Astrocyte (in vitro differentiated cells and primary cell): ENCODE measurements around the gene PSKH1. TPM values are rescaled to one million over a fixed set of nuclear protein-coding genes. Genes with fewer than 3 reads are reported as not detected.

Experiments used
- DNase-seq: peaks from one replicate; pipeline ENCODE4 v3.0.0-alpha.2; 2010; ENCODE audit warnings: low read depth
- FAIRE-seq: peaks from 2 replicates; lab custom pipeline; 2011; peaks lifted over from hg19 to GRCh38; lab: Jason Lieb, UNC
- H2AFZ ChIP-seq: 2 replicates; pipeline ENCODE4 v1.6.0; 2012; ENCODE audit warnings: low read depth, low read length, inconsistent platforms
- H3K27ac ChIP-seq: 2 replicates; pipeline ENCODE4 v1.5.1; 2011; ENCODE audit warnings: low read depth, low read length, inconsistent platforms
- H3K27me3 ChIP-seq: 2 replicates; pipeline ENCODE4 v1.6.0; 2011; ENCODE audit warnings: low read length, inconsistent platforms; ENCODE audit not compliant: insufficient read depth
- H3K36me3 ChIP-seq: 2 replicates; pipeline ENCODE4 v1.5.1; 2011; ENCODE audit warnings: low read length, inconsistent platforms; ENCODE audit not compliant: insufficient read depth
- H3K4me1 ChIP-seq: 2 replicates; pipeline ENCODE4 v1.5.1; 2011; ENCODE audit warnings: low read length, inconsistent platforms; ENCODE audit not compliant: insufficient read depth
- H3K4me2 ChIP-seq: 2 replicates; pipeline ENCODE4 v1.6.0; 2012; ENCODE audit warnings: low read length, inconsistent platforms
- H3K4me3 ChIP-seq: 2 replicates; pipeline ENCODE4 v1.5.1; 2011; ENCODE audit warnings: low read depth, mild to moderate bottlenecking, low read length, inconsistent platforms; ENCODE audit not compliant: insufficient read depth
- H3K79me2 ChIP-seq: 2 replicates; pipeline ENCODE4 v1.6.0; 2012; ENCODE audit warnings: mild to moderate bottlenecking, low read length, inconsistent platforms; ENCODE audit not compliant: insufficient read depth
- H3K9ac ChIP-seq: 2 replicates; pipeline ENCODE4 v1.6.0; 2012; ENCODE audit warnings: mild to moderate bottlenecking, low read length, inconsistent platforms
- H3K9me3 ChIP-seq: 2 replicates; pipeline ENCODE4 v1.5.1; 2012; ENCODE audit warnings: low read depth, mild to moderate bottlenecking, low read length, inconsistent platforms; ENCODE audit not compliant: insufficient read depth
- H4K20me1 ChIP-seq: 2 replicates; pipeline ENCODE4 v1.6.0; 2012; ENCODE audit warnings: low read length, inconsistent platforms; ENCODE audit not compliant: insufficient read depth
- H3K27ac Mint-ChIP-seq: one replicate; pipeline ENCODE4 v1.8.0; 2021; ENCODE audit warnings: mild to moderate bottlenecking, mixed read lengths; ENCODE audit not compliant: unreplicated experiment
- H3K27me3 Mint-ChIP-seq: one replicate; pipeline ENCODE4 v1.8.0; 2021; ENCODE audit warnings: low read depth, mixed read lengths; ENCODE audit not compliant: unreplicated experiment
- H3K36me3 Mint-ChIP-seq: one replicate; pipeline ENCODE4 v1.8.0; 2021; ENCODE audit warnings: low read depth, mixed read lengths; ENCODE audit not compliant: unreplicated experiment
- H3K4me1 Mint-ChIP-seq: one replicate; pipeline ENCODE4 v1.8.0; 2021; ENCODE audit warnings: low read depth, mixed read lengths; ENCODE audit not compliant: unreplicated experiment
- H3K4me3 Mint-ChIP-seq: one replicate; pipeline ENCODE4 v1.8.0; 2021; ENCODE audit warnings: mild to moderate bottlenecking, moderate library complexity, mixed read lengths; ENCODE audit not compliant: unreplicated experiment
- H3K9me3 Mint-ChIP-seq: one replicate; pipeline ENCODE4 v1.8.0; 2021; ENCODE audit warnings: mild to moderate bottlenecking, mixed read lengths; ENCODE audit not compliant: unreplicated experiment
- CTCF ChIP-seq: IDR thresholded peaks from 2 replicates; pipeline ENCODE4 v1.5.1; 2011; ENCODE audit warnings: low read depth, mild to moderate bottlenecking, inconsistent platforms, low read length, moderate library complexity; ENCODE audit not compliant: insufficient read depth
- EZH2 ChIP-seq: IDR thresholded peaks from 2 replicates; pipeline ENCODE4 v1.6.1; 2012; ENCODE audit warnings: mild to moderate bottlenecking, low read length, inconsistent platforms; ENCODE audit not compliant: insufficient read depth
- total RNA-seq: library from RNA; stranded (reverse); gene quantifications from 2 replicates; pipeline ENCODE4 v1.2.1, GENCODE V29; 2021

The PSKH1 gene
- total RNA-seq, 1 donor from 2014 or later = 27.3 TPM

DNA sequence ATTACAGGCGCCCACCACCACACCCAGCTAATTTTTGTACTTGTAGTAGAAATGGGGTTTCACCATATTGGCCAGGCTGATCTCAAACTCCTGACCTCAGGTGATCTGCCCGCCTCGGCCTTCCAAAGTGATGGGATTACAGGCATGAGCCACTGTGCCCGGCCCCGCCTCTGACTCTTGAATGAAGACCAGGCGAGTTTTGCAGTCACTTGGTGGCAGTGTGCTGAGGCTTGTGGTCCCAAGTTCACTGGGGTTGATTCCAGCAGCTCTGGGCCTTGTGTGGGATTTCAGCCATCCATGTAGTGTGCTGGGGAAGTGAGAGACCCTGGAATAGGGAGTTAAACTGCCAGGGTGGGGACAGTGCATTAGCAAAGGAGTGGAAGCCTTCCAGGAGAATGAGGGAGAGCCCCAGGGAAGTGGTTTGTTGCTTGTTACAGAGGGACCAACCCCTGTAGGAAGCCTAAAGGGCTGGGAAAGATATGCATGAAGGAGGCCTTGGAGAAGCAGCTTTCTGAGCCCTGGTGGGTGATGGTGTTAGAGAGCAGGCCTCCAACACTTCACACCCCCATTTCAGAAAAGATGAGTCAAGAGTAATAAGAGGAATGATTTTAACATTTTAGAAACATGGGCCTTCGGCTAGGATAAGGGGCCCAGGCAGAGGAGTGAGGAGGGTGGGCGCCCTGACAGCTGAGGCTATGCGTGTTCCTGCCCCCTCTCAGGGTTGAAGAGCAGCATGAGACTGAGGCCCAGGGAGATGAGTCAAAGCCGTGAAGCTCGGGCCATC, 14.5 kb downstream of the PSKH1 start:
- Histone ChIP-seq H3K27me3 (no peaks in the 10 kb centered on the region), H3K9ac (no peak overlapping the region), H3K4me1 (no peaks in the 10 kb centered on the region), H3K27ac (no peak overlapping the region), H4K20me1 (peaks cover 20% of the 10 kb centered on the region), H3K9me3 (no peaks in the 10 kb centered on the region), H3K36me3 (no peaks in the 10 kb centered on the region), H3K4me2 (no peak overlapping the region), H3K79me2 (peaks cover 3% of the 10 kb centered on the region), H3K4me3 (no peak overlapping the region), H2AFZ (no peak overlapping the region)
- DNase-seq = no peak
- Mint-ChIP-seq H3K27ac (peak overlapping the region; percentile 24), H3K36me3 (peaks cover 17% of the 10 kb centered on the region), H3K9me3 (no peaks in the 10 kb centered on the region), H3K4me1 (peaks cover 10% of the 10 kb centered on the region), H3K4me3 (no peak overlapping the region), H3K27me3 (no peaks in the 10 kb centered on the region)
- no peak for TF ChIP-seq EZH2
- no peak for TF ChIP-seq CTCF
- FAIRE-seq = no peak

GRCh38 chr16:67909056-67909742, 16.1 kb downstream of the PSKH1 start:
- H2AFZ ChIP-seq = no peak overlapping the region
- no peak overlapping the region for H3K9ac ChIP-seq
- H3K27ac ChIP-seq = no peak overlapping the region
- no peak overlapping the region for H3K4me2 ChIP-seq
- DNase-seq (no peak), FAIRE-seq (no peak)
- H3K4me3 ChIP-seq = no peak overlapping the region
- H4K20me1 ChIP-seq = peaks cover 20% of the 10 kb centered on the region
- TF ChIP-seq EZH2 (no peak), CTCF (no peak)
- Mint-ChIP-seq H3K27me3 (no peaks in the 10 kb centered on the region), H3K4me3 (no peak overlapping the region), H3K9me3 (no peaks in the 10 kb centered on the region), H3K36me3 (peaks cover 19% of the 10 kb centered on the region), H3K4me1 (peaks cover 7% of the 10 kb centered on the region), H3K27ac (no peak overlapping the region)
- no peaks in the 10 kb centered on the region for H3K27me3 ChIP-seq
- H3K4me1 ChIP-seq = no peaks in the 10 kb centered on the region
- no peaks in the 10 kb centered on the region for H3K36me3 ChIP-seq
- no peaks in the 10 kb centered on the region for H3K9me3 ChIP-seq
- H3K79me2 ChIP-seq = peaks cover 3% of the 10 kb centered on the region
